A549 (cell line): ENCODE measurements around the gene KDELR3. TPM values are rescaled to one million over a fixed set of nuclear protein-coding genes. Genes with fewer than 3 reads are reported as not detected.

Source experiments
- ATAC-seq, 2 experiments: fragments of 200-7000 bp in 1 of 2; fragments of >200 bp in 1 of 2; cut with Nextera tagmentation in 1 of 2; cut with Tn5 transposase in 1 of 2; 3 replicates each; pipeline versions ENCODE4 v1.8.0 to v1.9.1; 2018 to 2020; ENCODE audit warnings: mild to moderate bottlenecking in 1 of 2, moderate library complexity in 1 of 2
- CTCF ChIA-PET: fragments of 300-600 bp; sonication (Branson Sonifier 250); formaldehyde crosslinking; extraction: SDS; loops from one replicate; lab custom pipeline; 2021; ENCODE audit warnings: antibody characterized with exemption, inconsistent platforms; lab: Yijun Ruan, JAX
- POLR2A ChIA-PET: fragments of 350-600 bp; formaldehyde crosslinking; extraction: SDS; loops from one replicate; lab custom pipeline; 2021; ENCODE audit warnings: antibody characterized with exemption, inconsistent platforms; lab: Yijun Ruan, JAX
- DNase-seq, 2 experiments: peaks; one replicate each; pipeline versions ENCODE4 v3.0.0 to v3.0.0-alpha.2; 2011 to 2016; ENCODE audit warnings: low read depth in 1 of 2, low spot score in 1 of 2
- FAIRE-seq: peaks from 2 replicates; lab custom pipeline; 2011; peaks lifted over from hg19 to GRCh38; lab: Jason Lieb, UNC
- H3K27ac ChIP-seq, 2 experiments: fragments of >200 bp; sonication (Bioruptor Twin); formaldehyde crosslinking; 3 replicates each; pipeline ENCODE4 v1.5.1; 2016 to 2017
- H3K4me1 ChIP-seq: fragments of >200 bp; sonication (Bioruptor Twin); formaldehyde crosslinking; 3 replicates; pipeline ENCODE4 v1.6.1; 2016
- H3K4me2 ChIP-seq: fragments of >200 bp; sonication (Bioruptor Twin); formaldehyde crosslinking; 3 replicates; pipeline ENCODE4 v1.6.1; 2016
- H3K4me3 ChIP-seq: fragments of >200 bp; sonication (Bioruptor Twin); formaldehyde crosslinking; 3 replicates; pipeline ENCODE4 v1.5.1; 2016
- H3K9me3 ChIP-seq: fragments of >200 bp; sonication (Bioruptor Twin); formaldehyde crosslinking; 3 replicates; pipeline ENCODE4 v1.6.1; 2016
- CBX2 ChIP-seq: fragments of 200-600 bp; sonication (generic); IDR thresholded peaks from 2 replicates; pipeline ENCODE4 v1.6.1; 2016; ENCODE audit warnings: low read depth, mild to moderate bottlenecking, borderline replicate concordance
- CEBPB ChIP-seq, 2 experiments: fragments of >200 bp in 1 of 2; sonication (Bioruptor Twin) in 1 of 2; formaldehyde crosslinking in 1 of 2; IDR thresholded peaks; 2 replicates each; pipeline ENCODE4 v1.6.1; 2012 to 2016
- CHD4 ChIP-seq: fragments of 200-600 bp; sonication (generic); IDR thresholded peaks from 2 replicates; pipeline ENCODE4 v1.6.1; 2016; ENCODE audit warnings: antibody characterized with exemption, mild to moderate bottlenecking, borderline replicate concordance
- EP300 ChIP-seq, 2 experiments: fragments of >200 bp; sonication (Bioruptor Twin); formaldehyde crosslinking; IDR thresholded peaks; 2 replicates in 1 of 2; 3 replicates in 1 of 2; pipeline ENCODE4 v1.6.1; 2016 to 2017
- ESRRA ChIP-seq: fragments of 150-350 bp; IDR thresholded peaks from 2 replicates; pipeline ENCODE4 v1.6.1; 2014; ENCODE audit warnings: mild to moderate bottlenecking, low read length, borderline replicate concordance
- FOSB ChIP-seq: fragments of 250-450 bp; sonication (Bioruptor Pico); IDR thresholded peaks from 2 replicates; pipeline ENCODE4 v1.5.0; 2020; ENCODE audit warnings: mild to moderate bottlenecking, moderate library complexity
- FOXS1 ChIP-seq: fragments of 250-450 bp; sonication (Bioruptor Pico); IDR thresholded peaks from 2 replicates; pipeline ENCODE4 v1.5.0; 2020; ENCODE audit warnings: mild to moderate bottlenecking, moderate library complexity
- HOXB13 ChIP-seq: fragments of 250-450 bp; sonication (Bioruptor Pico); IDR thresholded peaks from 2 replicates; pipeline ENCODE4 v1.5.0; 2020; ENCODE audit warnings: low read depth, mild to moderate bottlenecking, moderate library complexity
- HOXB5 ChIP-seq: fragments of 250-450 bp; sonication (Bioruptor Pico); IDR thresholded peaks from 2 replicates; pipeline ENCODE4 v1.5.0; 2020; ENCODE audit warnings: mild to moderate bottlenecking, moderate library complexity
- JUN ChIP-seq, 2 experiments: fragments of >200 bp; sonication (Bioruptor Twin); formaldehyde crosslinking; IDR thresholded peaks; 2 replicates in 1 of 2; 3 replicates in 1 of 2; pipeline ENCODE4 v1.6.1; 2016 to 2017
- MAZ ChIP-seq: fragments of 150-350 bp; IDR thresholded peaks from 2 replicates; pipeline ENCODE4 v1.6.1; 2014; ENCODE audit warnings: antibody characterized with exemption, low read depth, low read length, borderline replicate concordance
- NFE2L2 ChIP-seq: fragments of 150-350 bp; conservative IDR thresholded peaks from 2 replicates; pipeline ENCODE4 v1.6.1; 2014; ENCODE audit warnings: low read length
- POLR2A ChIP-seq: IDR thresholded peaks from 2 replicates; pipeline ENCODE4 v1.6.1; 2012; ENCODE audit warnings: mild to moderate bottlenecking, low read length
- POLR2AphosphoS2 ChIP-seq: conservative IDR thresholded peaks from 2 replicates; pipeline ENCODE4 v1.6.1; 2012; ENCODE audit warnings: low read length, improper control_type of control experiment, inconsistent platforms
- RARB ChIP-seq: fragments of 250-450 bp; sonication (Bioruptor Pico); IDR thresholded peaks from 2 replicates; pipeline ENCODE4 v1.8.0; 2021; ENCODE audit warnings: mild to moderate bottlenecking, moderate library complexity
- RFX5 ChIP-seq: fragments of 450-650 bp; IDR thresholded peaks from 2 replicates; pipeline ENCODE4 v1.7.1; 2014; ENCODE audit warnings: antibody characterized with exemption, mild to moderate bottlenecking, moderate library complexity
- RNF2 ChIP-seq: fragments of 200-600 bp; sonication (generic); IDR thresholded peaks from 2 replicates; pipeline ENCODE4 v1.6.1; 2016; ENCODE audit warnings: low read depth, mild to moderate bottlenecking, antibody characterized with exemption, moderate library complexity, borderline replicate concordance
- SREBF2 ChIP-seq: fragments of 450-650 bp; IDR thresholded peaks from 2 replicates; pipeline ENCODE4 v1.6.1; 2014; ENCODE audit warnings: mild to moderate bottlenecking, moderate library complexity
- WGBS: methylation state at CpG from one replicate; pipeline ENCODE4 v1.1.6; 2017; ENCODE audit errors: missing lambda C conversion rate; 5-methylcytosine and 5-hydroxymethylcytosine counted together
- polyA plus RNA-seq, 4 experiments: library from polyadenylated mRNA; depleted of rRNA in 3 of 4; stranded (reverse); fragments of >200 nt; fragmentation: RNase III in 1 of 4; extraction: RNeasy Plus Mini Kit Qiagen cat#74134 plus additional on column Dnase treatment in 1 of 4; gene quantifications; 2 replicates in 3 of 4; 3 replicates in 1 of 4; pipeline ENCODE4 v1.2.3, GENCODE V29; 2011 to 2017
- TF ChIP-seq, protein P1 (sequence below): IDR thresholded peaks from 2 replicates; pipeline ENCODE4 v1.6.1; 2012
- TF ChIP-seq, protein P2 (sequence below): IDR thresholded peaks from 2 replicates; pipeline ENCODE4 v1.6.1; 2012
- TF ChIP-seq, protein P3 (sequence below): fragments of >200 bp; sonication (Bioruptor Twin); formaldehyde crosslinking; IDR thresholded peaks from 3 replicates; pipeline ENCODE4 v1.6.1; 2016
- TF ChIP-seq, protein P4 (sequence below): fragments of 150-350 bp; IDR thresholded peaks from 2 replicates; pipeline ENCODE4 v1.6.1; 2014; ENCODE audit warnings: low read depth, mild to moderate bottlenecking, low read length
- TF ChIP-seq, protein P5 (sequence below): fragments of 250-450 bp; sonication (Bioruptor Pico); IDR thresholded peaks from 2 replicates; pipeline ENCODE4 v1.5.0; 2020; ENCODE audit warnings: low read depth, mild to moderate bottlenecking, moderate library complexity

Gene KDELR3
- polyA plus RNA-seq, 2 of the 4 experiments (the other 2 are of a cell fraction), result 12.2 to 32.8 TPM

DNA sequence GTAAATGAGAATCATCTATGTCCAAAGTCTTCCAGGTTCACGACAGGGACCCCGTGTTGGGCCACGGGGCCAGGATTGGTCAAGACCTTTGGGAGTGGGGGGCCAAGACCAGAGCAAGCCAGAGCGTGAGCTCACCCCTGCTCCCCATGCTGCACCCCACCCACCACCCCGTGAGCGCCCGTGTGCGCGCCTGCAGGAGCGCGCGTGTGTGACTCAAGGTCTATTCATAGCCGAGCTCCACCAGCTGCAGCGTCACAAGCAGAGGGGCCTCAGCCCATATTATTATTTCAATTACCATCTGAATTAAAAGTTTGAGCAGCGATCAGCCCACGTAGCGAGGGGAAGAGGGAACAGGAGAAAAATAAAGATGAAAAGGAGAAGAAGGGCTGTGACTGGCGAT lies 18.1 kb upstream of the KDELR3 start (continued):
- TF ChIP-seq RNF2 (no peak), ESRRA (no peak), RARB (CRISPR knock-in tag) (no peak)
- TF ChIP-seq, protein P1, sequence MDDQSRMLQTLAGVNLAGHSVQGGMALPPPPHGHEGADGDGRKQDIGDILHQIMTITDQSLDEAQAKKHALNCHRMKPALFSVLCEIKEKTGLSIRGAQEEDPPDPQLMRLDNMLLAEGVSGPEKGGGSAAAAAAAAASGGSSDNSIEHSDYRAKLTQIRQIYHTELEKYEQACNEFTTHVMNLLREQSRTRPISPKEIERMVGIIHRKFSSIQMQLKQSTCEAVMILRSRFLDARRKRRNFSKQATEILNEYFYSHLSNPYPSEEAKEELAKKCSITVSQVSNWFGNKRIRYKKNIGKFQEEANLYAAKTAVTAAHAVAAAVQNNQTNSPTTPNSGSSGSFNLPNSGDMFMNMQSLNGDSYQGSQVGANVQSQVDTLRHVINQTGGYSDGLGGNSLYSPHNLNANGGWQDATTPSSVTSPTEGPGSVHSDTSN, result no peak

DNA sequence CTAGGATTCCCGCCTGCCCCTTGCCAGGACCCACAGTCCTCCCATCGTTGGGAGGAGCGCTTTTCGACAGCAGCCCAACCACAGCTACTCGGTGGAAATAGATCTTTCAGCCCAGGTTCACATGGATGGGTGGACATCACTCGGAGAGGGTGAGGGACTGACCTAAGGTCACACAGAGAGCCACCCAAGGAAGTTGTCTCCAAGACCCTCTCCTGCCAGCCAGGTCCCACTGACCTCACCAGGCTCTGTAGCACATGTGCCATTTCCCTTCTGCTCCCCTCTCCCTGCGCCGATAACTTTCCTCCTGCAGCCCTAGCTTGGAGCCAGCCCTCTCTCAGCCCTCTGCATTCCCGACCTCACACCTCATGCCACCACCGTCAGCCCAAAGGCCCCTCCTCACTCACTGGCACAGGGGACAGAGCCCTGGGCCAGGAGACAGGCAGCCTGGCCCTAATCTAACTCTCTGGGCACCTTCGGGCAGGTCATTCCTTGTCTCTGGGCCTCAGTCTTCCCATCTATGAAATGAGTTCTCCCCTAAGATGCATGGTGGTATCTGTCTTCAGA lies 17.6 kb upstream of the KDELR3 start:
- no peak overlapping the region for H3K4me3 ChIP-seq
- no peak overlapping the region for H3K4me2 ChIP-seq
- H3K27ac ChIP-seq, result no peak overlapping the region
- WGBS, result 59% methylated on average over 11 of the region's 11 CpGs
- no peak for DNase-seq
- CTCF ChIA-PET, result no interaction called here
- POLR2A ChIA-PET, result no interaction called here
- FAIRE-seq, result no peak
- no peaks in the 10 kb centered on the region for H3K9me3 ChIP-seq
- TF ChIP-seq ESRRA, result no peak
- TF ChIP-seq CBX2, result no peak
- TF ChIP-seq NFE2L2, result no peak
- TF ChIP-seq, protein P2, sequence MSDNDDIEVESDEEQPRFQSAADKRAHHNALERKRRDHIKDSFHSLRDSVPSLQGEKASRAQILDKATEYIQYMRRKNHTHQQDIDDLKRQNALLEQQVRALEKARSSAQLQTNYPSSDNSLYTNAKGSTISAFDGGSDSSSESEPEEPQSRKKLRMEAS, result no peak
- no peak for TF ChIP-seq FOXS1 (CRISPR knock-in tag)
- ATAC-seq, result peak in 1 of 2 experiments; percentile 19; a peak in 2 of 6 replicates
- H3K4me1 ChIP-seq, result no peaks in the 10 kb centered on the region; the same call in 2 of the 3 replicates

DNA sequence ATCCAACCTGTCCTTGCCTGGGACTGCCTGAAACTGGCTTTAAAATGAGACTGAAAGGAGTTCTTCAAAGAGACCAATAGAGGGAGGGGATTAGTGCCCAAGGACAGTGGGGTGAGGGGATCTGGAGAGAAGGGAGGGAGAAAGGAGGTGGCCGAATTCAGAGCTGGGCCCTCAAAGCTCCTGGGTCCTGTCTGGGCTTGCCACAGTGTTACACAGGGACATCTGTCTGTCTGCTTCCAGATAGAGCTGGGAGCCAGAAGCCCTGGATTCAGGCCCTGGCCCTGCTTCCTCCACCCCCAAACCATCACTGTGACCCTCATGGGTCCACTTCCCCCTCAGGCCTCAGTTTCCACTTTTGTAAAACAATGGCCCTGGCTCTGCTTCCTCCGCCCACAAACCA lies 16.5 kb upstream of the KDELR3 start:
- ChIA-PET CTCF (interaction anchor here (0.7 to 1.2 kb wide), 3 partner anchors 9 to 97 kb away, joined by 3 to 4 read pairs (median 3); no protein-coding TSS in a partner anchor), POLR2A (no interaction called here)
- WGBS, result 75% methylated on average over 2 of the region's 2 CpGs
- no peak for DNase-seq
- no peak for ATAC-seq
- FAIRE-seq, result no peak
- no peak overlapping the region for H3K4me2 ChIP-seq
- no peak overlapping the region for H3K4me3 ChIP-seq
- H3K27ac ChIP-seq, result peak overlapping the region in 1 of 2 experiments; percentile 42; a peak in 1 of 6 replicates
- no peaks in the 10 kb centered on the region for H3K9me3 ChIP-seq
- TF ChIP-seq MAZ, result no peak
- no peaks in the 10 kb centered on the region; the same call in 2 of the 3 replicates for H3K4me1 ChIP-seq

DNA sequence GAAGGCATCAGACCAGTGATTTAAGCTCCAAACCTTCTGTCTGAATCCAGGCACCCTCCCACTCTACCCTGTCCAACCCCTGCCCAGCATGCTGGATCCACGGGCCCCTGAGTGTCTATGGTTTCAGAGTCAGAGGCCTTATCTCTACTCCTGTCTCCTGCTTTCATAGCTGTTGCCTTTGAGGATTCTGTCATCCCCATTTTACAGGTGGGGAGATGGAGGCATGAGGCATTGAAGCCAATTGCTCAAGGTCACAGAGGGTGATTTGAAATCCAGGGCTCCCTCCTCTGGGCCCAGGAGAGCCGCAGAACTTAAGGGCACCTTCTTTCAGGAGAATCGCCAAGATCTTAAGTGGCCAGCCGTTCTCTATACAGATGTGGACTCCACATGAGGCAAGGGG lies 16.0 kb upstream of the KDELR3 start:
- no peak for ATAC-seq
- Histone ChIP-seq H3K9me3 (no peaks in the 10 kb centered on the region), H3K4me3 (no peak overlapping the region), H3K27ac (no peak overlapping the region), H3K4me1 (no peaks in the 10 kb centered on the region; the same call in 2 of the 3 replicates), H3K4me2 (no peak overlapping the region)
- no peak for DNase-seq
- CTCF ChIA-PET, result interaction anchor here (0.7 to 1.2 kb wide), 3 partner anchors 9 to 98 kb away, joined by 3 to 4 read pairs (median 3); no protein-coding TSS in a partner anchor
- no peak for FAIRE-seq
- 78% methylated on average over 4 of the region's 4 CpGs for WGBS
- POLR2A ChIA-PET, result no interaction called here
- TF ChIP-seq RARB (CRISPR knock-in tag) (no peak), SREBF2 (no peak), FOSB (CRISPR knock-in tag) (no peak), POLR2A (no peak), RFX5 (no peak), HOXB5 (CRISPR knock-in tag) (no peak), EP300 (IDR thresholded peaks at IDR 0.05) (no peak), JUN (IDR thresholded peaks at IDR 0.05) (no peak), CHD4 (no peak), POLR2AphosphoS2 (no peak), CEBPB (IDR thresholded peaks at IDR 0.05) (no peak), HOXB13 (CRISPR knock-in tag) (no peak)
- TF ChIP-seq, protein P2, result no peak
- TF ChIP-seq, protein P3, sequence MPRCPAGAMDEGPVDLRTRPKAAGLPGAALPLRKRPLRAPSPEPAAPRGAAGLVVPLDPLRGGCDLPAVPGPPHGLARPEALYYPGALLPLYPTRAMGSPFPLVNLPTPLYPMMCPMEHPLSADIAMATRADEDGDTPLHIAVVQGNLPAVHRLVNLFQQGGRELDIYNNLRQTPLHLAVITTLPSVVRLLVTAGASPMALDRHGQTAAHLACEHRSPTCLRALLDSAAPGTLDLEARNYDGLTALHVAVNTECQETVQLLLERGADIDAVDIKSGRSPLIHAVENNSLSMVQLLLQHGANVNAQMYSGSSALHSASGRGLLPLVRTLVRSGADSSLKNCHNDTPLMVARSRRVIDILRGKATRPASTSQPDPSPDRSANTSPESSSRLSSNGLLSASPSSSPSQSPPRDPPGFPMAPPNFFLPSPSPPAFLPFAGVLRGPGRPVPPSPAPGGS, result no peak
- TF ChIP-seq, protein P4, sequence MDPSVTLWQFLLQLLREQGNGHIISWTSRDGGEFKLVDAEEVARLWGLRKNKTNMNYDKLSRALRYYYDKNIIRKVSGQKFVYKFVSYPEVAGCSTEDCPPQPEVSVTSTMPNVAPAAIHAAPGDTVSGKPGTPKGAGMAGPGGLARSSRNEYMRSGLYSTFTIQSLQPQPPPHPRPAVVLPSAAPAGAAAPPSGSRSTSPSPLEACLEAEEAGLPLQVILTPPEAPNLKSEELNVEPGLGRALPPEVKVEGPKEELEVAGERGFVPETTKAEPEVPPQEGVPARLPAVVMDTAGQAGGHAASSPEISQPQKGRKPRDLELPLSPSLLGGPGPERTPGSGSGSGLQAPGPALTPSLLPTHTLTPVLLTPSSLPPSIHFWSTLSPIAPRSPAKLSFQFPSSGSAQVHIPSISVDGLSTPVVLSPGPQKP, result no peak
- TF ChIP-seq, protein P1, result no peak
- TF ChIP-seq, protein P5, sequence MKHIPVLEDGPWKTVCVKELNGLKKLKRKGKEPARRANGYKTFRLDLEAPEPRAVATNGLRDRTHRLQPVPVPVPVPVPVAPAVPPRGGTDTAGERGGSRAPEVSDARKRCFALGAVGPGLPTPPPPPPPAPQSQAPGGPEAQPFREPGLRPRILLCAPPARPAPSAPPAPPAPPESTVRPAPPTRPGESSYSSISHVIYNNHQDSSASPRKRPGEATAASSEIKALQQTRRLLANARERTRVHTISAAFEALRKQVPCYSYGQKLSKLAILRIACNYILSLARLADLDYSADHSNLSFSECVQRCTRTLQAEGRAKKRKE, result no peak
